ENCODE data around the gene MAP2K6.
A peak's percentile ranks its signal among the peaks of the same experiment; 100 is the strongest.

The MAP2K6 gene

GRCh38 chr17:69523244-69523861 is 108.9 kb downstream of the MAP2K6 start:
- H3K9me3 ChIP-seq (replicated peaks in 1 of 2; ENCODE audit: control insufficient read depth in 2 of 2, insufficient read depth in 1 of 2, low read depth in 1 of 2, low read length in 2 of 2) = peaks cover 0 to 21% of the 10 kb centered on the region in 2 donors
- no CpG with 5 or more reads among the region's 7 CpGs for WGBS, 2 donors (ENCODE audit: extremely low coverage in 2 of 2, insufficient read length in 2 of 2, insufficient replicate concordance in 1 of 2)
- H3K27ac ChIP-seq (replicated peaks; ENCODE audit: low read length) = no peak overlapping the region
- no peak overlapping the region for H4K8ac ChIP-seq (ENCODE audit: low read depth, low read length)
- no peak overlapping the region for H3K4ac ChIP-seq (ENCODE audit: low read length)
- no peaks in the 10 kb centered on the region for H3K4me1 ChIP-seq (ENCODE audit: control insufficient read depth in 2 of 2, insufficient read depth in 1 of 2, low read depth in 1 of 2, low read length in 2 of 2)
- H3K18ac ChIP-seq (ENCODE audit: low read length) = no peak overlapping the region
- peak; percentile 20 for DNase-seq (ENCODE audit: low spot score)
- no peak overlapping the region for H3K4me3 ChIP-seq (ENCODE audit: low read length in 2 of 2)
- H3K14ac ChIP-seq (ENCODE audit: low read length) = no peak overlapping the region
- H3K36me3 ChIP-seq (replicated peaks in 1 of 2; ENCODE audit: control insufficient read depth in 2 of 2, insufficient read depth in 2 of 2, low read length in 2 of 2) = peaks cover 29 to 88% of the 10 kb centered on the region in 2 donors
- H2AFZ ChIP-seq (ENCODE audit: low read length) = no peak overlapping the region
- H3K4me2 ChIP-seq (ENCODE audit: insufficient read depth, low read length, poor library complexity, severe bottlenecking) = no peak overlapping the region
- H2BK5ac ChIP-seq (ENCODE audit: low read length) = no peak overlapping the region
- H3K9ac ChIP-seq (ENCODE audit: low read depth, low read length, poor library complexity) = no peak overlapping the region
- H2BK120ac ChIP-seq (ENCODE audit: low read depth, low read length) = no peak overlapping the region
- no peak overlapping the region for H2BK12ac ChIP-seq (ENCODE audit: low read length)
- H2BK15ac ChIP-seq (ENCODE audit: low read length) = no peak overlapping the region
- H3K79me1 ChIP-seq (ENCODE audit: low read depth, low read length) = no peaks in the 10 kb centered on the region
- H3K23ac ChIP-seq (ENCODE audit: low read depth, low read length, poor library complexity) = no peak overlapping the region
- no peak overlapping the region for H4K91ac ChIP-seq (ENCODE audit: low read depth, low read length, poor library complexity)
- no peak overlapping the region for H2AK5ac ChIP-seq (ENCODE audit: low read depth, low read length)
- no peaks in the 10 kb centered on the region for H3K27me3 ChIP-seq (ENCODE audit: control insufficient read depth in 3 of 3, insufficient read depth in 3 of 3, low read depth in 1 of 3, low read length in 3 of 3)

DNA sequence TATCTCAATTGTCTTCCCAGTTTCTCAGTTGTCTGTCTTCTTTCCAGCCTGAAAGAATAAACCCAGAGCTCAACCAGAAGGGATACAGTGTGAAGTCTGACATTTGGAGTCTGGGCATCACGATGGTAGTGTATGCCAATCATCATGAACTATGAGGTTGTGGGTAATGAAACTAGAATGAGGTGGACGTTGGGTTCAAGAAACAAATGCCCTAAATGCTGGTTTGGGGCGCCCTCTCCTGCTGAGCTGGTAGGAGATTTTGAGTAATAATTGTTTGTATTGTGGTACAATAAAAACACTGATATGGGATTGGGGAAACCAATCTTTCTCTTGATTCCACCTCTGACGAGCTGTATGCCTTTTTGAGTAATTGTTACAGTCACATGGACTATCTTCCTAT is 110.4 kb downstream of the MAP2K6 start:
- Histone ChIP-seq H3K23ac (ENCODE audit: low read depth, low read length, poor library complexity) (no peak overlapping the region), H2BK12ac (ENCODE audit: low read length) (no peak overlapping the region), H3K18ac (ENCODE audit: low read length) (no peak overlapping the region), H3K9ac (ENCODE audit: low read depth, low read length, poor library complexity) (no peak overlapping the region), H2BK120ac (ENCODE audit: low read depth, low read length) (no peak overlapping the region), H3K9me3 (replicated peaks in 1 of 2; ENCODE audit: control insufficient read depth in 2 of 2, insufficient read depth in 1 of 2, low read depth in 1 of 2, low read length in 2 of 2) (peaks cover 0 to 21% of the 10 kb centered on the region in 2 donors), H3K4ac (ENCODE audit: low read length) (no peak overlapping the region), H2BK15ac (ENCODE audit: low read length) (no peak overlapping the region), H3K27ac (replicated peaks; ENCODE audit: low read length) (no peak overlapping the region), H3K4me2 (ENCODE audit: insufficient read depth, low read length, poor library complexity, severe bottlenecking) (no peak overlapping the region), H3K27me3 (ENCODE audit: control insufficient read depth in 3 of 3, insufficient read depth in 3 of 3, low read depth in 1 of 3, low read length in 3 of 3) (no peaks in the 10 kb centered on the region), H4K91ac (ENCODE audit: low read depth, low read length, poor library complexity) (no peak overlapping the region), H3K4me3 (ENCODE audit: low read length in 2 of 2) (no peak overlapping the region), H3K79me1 (ENCODE audit: low read depth, low read length) (no peaks in the 10 kb centered on the region), H3K36me3 (replicated peaks in 1 of 2; ENCODE audit: control insufficient read depth in 2 of 2, insufficient read depth in 2 of 2, low read length in 2 of 2) (peaks cover 24 to 80% of the 10 kb centered on the region in 2 donors), H2BK5ac (ENCODE audit: low read length) (no peak overlapping the region), H3K4me1 (ENCODE audit: control insufficient read depth in 2 of 2, insufficient read depth in 1 of 2, low read depth in 1 of 2, low read length in 2 of 2) (no peaks in the 10 kb centered on the region), H3K14ac (ENCODE audit: low read length) (no peak overlapping the region), H2AFZ (ENCODE audit: low read length) (no peak overlapping the region), H4K8ac (ENCODE audit: low read depth, low read length) (no peak overlapping the region), H2AK5ac (ENCODE audit: low read depth, low read length) (no peak overlapping the region)
- WGBS, 2 donors (ENCODE audit: extremely low coverage in 2 of 2, insufficient read length in 2 of 2, insufficient replicate concordance in 1 of 2) = no CpG with 5 or more reads among the region's 4 CpGs
- no peak for DNase-seq (ENCODE audit: low spot score)

DNA sequence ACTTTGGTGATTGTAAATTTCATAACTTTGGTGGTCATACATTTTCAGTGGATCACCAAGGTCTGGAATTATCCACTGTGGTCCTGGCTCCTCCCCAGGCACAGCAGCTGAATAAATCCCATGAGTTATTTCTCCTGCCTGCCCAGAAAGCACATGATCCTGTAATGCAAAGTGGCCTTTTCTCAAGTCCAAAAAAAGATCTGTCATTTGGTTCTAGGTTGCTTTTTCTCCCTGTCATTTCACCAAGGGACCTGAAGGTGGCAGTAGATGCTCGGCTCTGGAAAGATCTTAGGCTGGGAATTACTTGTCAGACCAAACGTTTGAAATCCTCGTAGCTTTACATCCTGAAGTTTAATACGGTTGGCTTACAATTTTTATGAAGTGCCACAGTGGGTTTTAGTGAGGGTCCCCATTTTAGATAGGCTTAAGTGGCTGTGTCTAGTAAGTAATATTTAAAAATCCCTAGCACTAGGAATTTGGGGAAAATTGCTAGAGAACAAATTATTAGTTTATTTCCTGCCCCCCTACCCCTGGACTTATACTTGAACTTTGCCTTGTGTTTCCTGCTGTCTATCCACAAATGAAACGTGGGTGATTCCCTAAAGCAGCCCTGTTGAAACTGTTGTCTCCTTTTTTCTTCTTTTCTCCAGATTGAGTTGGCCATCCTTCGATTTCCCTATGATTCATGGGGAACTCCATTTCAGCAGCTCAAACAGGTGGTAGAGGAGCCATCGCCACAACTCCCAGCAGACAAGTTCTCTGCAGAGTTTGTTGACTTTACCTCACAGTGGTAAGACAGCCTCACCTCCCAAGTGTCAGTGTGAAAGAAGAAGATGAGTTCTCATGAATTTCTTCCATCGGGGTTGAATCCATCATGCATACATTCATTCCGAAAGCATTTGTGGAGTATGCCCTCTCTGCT is 111.7 kb downstream of the MAP2K6 start:
- no peak overlapping the region for H3K4ac ChIP-seq (ENCODE audit: low read length)
- peaks cover 0 to 21% of the 10 kb centered on the region in 2 donors for H3K9me3 ChIP-seq (replicated peaks in 1 of 2; ENCODE audit: control insufficient read depth in 2 of 2, insufficient read depth in 1 of 2, low read depth in 1 of 2, low read length in 2 of 2)
- H3K14ac ChIP-seq (ENCODE audit: low read length) = no peak overlapping the region
- WGBS, 2 donors (ENCODE audit: extremely low coverage in 2 of 2, insufficient read length in 2 of 2, insufficient replicate concordance in 1 of 2) = no CpG with 5 or more reads among the region's 9 CpGs
- H2BK5ac ChIP-seq (ENCODE audit: low read length) = no peak overlapping the region
- H3K4me3 ChIP-seq (ENCODE audit: low read length in 2 of 2) = no peak overlapping the region
- no peaks in the 10 kb centered on the region for H3K4me1 ChIP-seq (ENCODE audit: control insufficient read depth in 2 of 2, insufficient read depth in 1 of 2, low read depth in 1 of 2, low read length in 2 of 2)
- no peak overlapping the region for H2BK12ac ChIP-seq (ENCODE audit: low read length)
- no peak overlapping the region for H3K9ac ChIP-seq (ENCODE audit: low read depth, low read length, poor library complexity)
- no peak overlapping the region for H4K91ac ChIP-seq (ENCODE audit: low read depth, low read length, poor library complexity)
- no peak overlapping the region for H2AFZ ChIP-seq (ENCODE audit: low read length)
- no peak overlapping the region for H4K8ac ChIP-seq (ENCODE audit: low read depth, low read length)
- no peak overlapping the region for H3K18ac ChIP-seq (ENCODE audit: low read length)
- H3K27ac ChIP-seq (replicated peaks; ENCODE audit: low read length) = no peak overlapping the region
- H3K36me3 ChIP-seq (replicated peaks in 1 of 2; ENCODE audit: control insufficient read depth in 2 of 2, insufficient read depth in 2 of 2, low read length in 2 of 2) = peaks cover 25 to 80% of the 10 kb centered on the region in 2 donors
- no peak overlapping the region for H3K23ac ChIP-seq (ENCODE audit: low read depth, low read length, poor library complexity)
- H3K79me1 ChIP-seq (ENCODE audit: low read depth, low read length) = no peaks in the 10 kb centered on the region
- H2AK5ac ChIP-seq (ENCODE audit: low read depth, low read length) = no peak overlapping the region
- no peak overlapping the region for H3K4me2 ChIP-seq (ENCODE audit: insufficient read depth, low read length, poor library complexity, severe bottlenecking)
- no peak overlapping the region for H2BK120ac ChIP-seq (ENCODE audit: low read depth, low read length)
- peak; percentile 46 for DNase-seq (ENCODE audit: low spot score)
- H3K27me3 ChIP-seq (ENCODE audit: control insufficient read depth in 3 of 3, insufficient read depth in 3 of 3, low read depth in 1 of 3, low read length in 3 of 3) = no peaks in the 10 kb centered on the region
- H2BK15ac ChIP-seq (ENCODE audit: low read length) = no peak overlapping the region

DNA sequence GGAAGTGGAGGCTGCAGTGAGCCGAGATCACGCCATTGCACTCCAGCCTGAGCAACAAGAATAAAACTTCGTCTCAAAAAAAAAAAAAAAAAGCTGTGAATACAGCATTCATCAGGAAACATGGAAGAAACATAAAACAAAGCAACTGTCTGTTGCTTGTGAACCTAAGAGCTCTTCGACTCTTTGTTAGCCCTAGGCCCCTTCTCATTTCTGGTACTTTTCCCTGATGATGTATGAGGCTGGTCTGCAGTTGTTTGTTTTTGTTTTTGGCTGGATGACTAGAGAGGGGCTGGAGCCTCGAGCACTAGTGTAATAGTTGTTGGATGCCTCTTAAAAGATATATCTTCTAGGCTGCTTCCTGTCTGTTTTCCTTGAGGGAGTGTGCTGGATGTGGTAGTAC is 113.5 kb downstream of the MAP2K6 start:
- DNase-seq (ENCODE audit: low spot score) = no peak
- no peak overlapping the region for H4K91ac ChIP-seq (ENCODE audit: low read depth, low read length, poor library complexity)
- no CpG with 5 or more reads among the region's 5 CpGs for WGBS, 2 donors (ENCODE audit: extremely low coverage in 2 of 2, insufficient read length in 2 of 2, insufficient replicate concordance in 1 of 2)
- H3K23ac ChIP-seq (ENCODE audit: low read depth, low read length, poor library complexity) = no peak overlapping the region
- no peak overlapping the region for H2BK5ac ChIP-seq (ENCODE audit: low read length)
- H2BK15ac ChIP-seq (ENCODE audit: low read length) = no peak overlapping the region
- H4K8ac ChIP-seq (ENCODE audit: low read depth, low read length) = no peak overlapping the region
- H3K14ac ChIP-seq (ENCODE audit: low read length) = no peak overlapping the region
- no peak overlapping the region for H3K4me3 ChIP-seq (ENCODE audit: low read length in 2 of 2)
- H3K27ac ChIP-seq (replicated peaks; ENCODE audit: low read length) = no peak overlapping the region
- H2AFZ ChIP-seq (ENCODE audit: low read length) = no peak overlapping the region
- peaks cover 0 to 21% of the 10 kb centered on the region in 2 donors for H3K9me3 ChIP-seq (replicated peaks in 1 of 2; ENCODE audit: control insufficient read depth in 2 of 2, insufficient read depth in 1 of 2, low read depth in 1 of 2, low read length in 2 of 2)
- H3K79me1 ChIP-seq (ENCODE audit: low read depth, low read length) = no peaks in the 10 kb centered on the region
- no peaks in the 10 kb centered on the region for H3K27me3 ChIP-seq (ENCODE audit: control insufficient read depth in 3 of 3, insufficient read depth in 3 of 3, low read depth in 1 of 3, low read length in 3 of 3)
- H2BK120ac ChIP-seq (ENCODE audit: low read depth, low read length) = no peak overlapping the region
- H3K36me3 ChIP-seq (replicated peaks in 1 of 2; ENCODE audit: control insufficient read depth in 2 of 2, insufficient read depth in 2 of 2, low read length in 2 of 2) = peaks cover 29 to 83% of the 10 kb centered on the region in 2 donors
- no peak overlapping the region for H3K18ac ChIP-seq (ENCODE audit: low read length)
- no peak overlapping the region for H2BK12ac ChIP-seq (ENCODE audit: low read length)
- H3K4me2 ChIP-seq (ENCODE audit: insufficient read depth, low read length, poor library complexity, severe bottlenecking) = no peak overlapping the region
- H2AK5ac ChIP-seq (ENCODE audit: low read depth, low read length) = no peak overlapping the region
- H3K4me1 ChIP-seq (ENCODE audit: control insufficient read depth in 2 of 2, insufficient read depth in 1 of 2, low read depth in 1 of 2, low read length in 2 of 2) = no peaks in the 10 kb centered on the region
- no peak overlapping the region for H3K4ac ChIP-seq (ENCODE audit: low read length)
- no peak overlapping the region for H3K9ac ChIP-seq (ENCODE audit: low read depth, low read length, poor library complexity)
